ENCODE data around the gene BHMT2.

BHMT2 gene

GRCh38 chr5:79056847-79057246, 12.7 kb upstream of the BHMT2 start:
- DNase-seq (ENCODE audit: extremely low read depth, low read depth) = no peak
- no peak overlapping the region for H3K4me3 ChIP-seq (replicated peaks; ENCODE audit: low read depth, low read length)
- TF ChIP-seq CTCF (IDR thresholded peaks at IDR 0.05; ENCODE audit: low read depth, low read length, missing control alignments) = no peak

- H3K4me3 ChIP-seq (replicated peaks; ENCODE audit: low read depth, low read length) = no peak overlapping the region
- TF ChIP-seq CTCF (IDR thresholded peaks at IDR 0.05; ENCODE audit: low read depth, low read length, missing control alignments) = no peak
- no peak for DNase-seq (ENCODE audit: extremely low read depth, low read depth)
Measured at GRCh38 chr5:79059674-79060073, 9.9 kb upstream of the BHMT2 start.

GRCh38 chr5:79062436-79062835, 7.1 kb upstream of the BHMT2 start:
- no peak for TF ChIP-seq CTCF (IDR thresholded peaks at IDR 0.05; ENCODE audit: low read depth, low read length, missing control alignments)
- DNase-seq (ENCODE audit: extremely low read depth, low read depth) = no peak
- H3K4me3 ChIP-seq (replicated peaks; ENCODE audit: low read depth, low read length) = no peak overlapping the region

- no peak for TF ChIP-seq CTCF (IDR thresholded peaks at IDR 0.05; ENCODE audit: low read depth, low read length, missing control alignments)
- H3K4me3 ChIP-seq (replicated peaks; ENCODE audit: low read depth, low read length) = peak overlapping the region; percentile 21
- peak; percentile 29 for DNase-seq (ENCODE audit: extremely low read depth, low read depth)
Measured at GRCh38 chr5:79070350-79070667, 742 bp downstream of the BHMT2 start.

GRCh38 chr5:79074641-79075040, 5.1 kb downstream of the BHMT2 start:
- peak; percentile 45 for DNase-seq (ENCODE audit: extremely low read depth, low read depth)
- TF ChIP-seq CTCF (IDR thresholded peaks at IDR 0.05; ENCODE audit: low read depth, low read length, missing control alignments) = no peak

GRCh38 chr5:79075646-79076426, 6.3 kb downstream of the BHMT2 start:
- DNase-seq (ENCODE audit: extremely low read depth, low read depth) = no peak
- no peak for TF ChIP-seq CTCF (IDR thresholded peaks at IDR 0.05; ENCODE audit: low read depth, low read length, missing control alignments)

More at GRCh38 chr5:79074641-79075040, 5.1 kb downstream of the BHMT2 start:
- no peak overlapping the region for H3K4me3 ChIP-seq (replicated peaks; ENCODE audit: low read depth, low read length)

GRCh38 chr5:79076819-79077218, 7.3 kb downstream of the BHMT2 start:
- DNase-seq (ENCODE audit: extremely low read depth, low read depth) = no peak
- H3K4me3 ChIP-seq (replicated peaks; ENCODE audit: low read depth, low read length) = no peak overlapping the region
- no peak for TF ChIP-seq CTCF (IDR thresholded peaks at IDR 0.05; ENCODE audit: low read depth, low read length, missing control alignments)

More at GRCh38 chr5:79075646-79076426, 6.3 kb downstream of the BHMT2 start:
- no peak overlapping the region for H3K4me3 ChIP-seq (replicated peaks; ENCODE audit: low read depth, low read length)

All from HFF-Myc (cell line).